PC-3 (cell line): ENCODE data around the gene SIPA1. TPM values are rescaled to one million over a fixed set of nuclear protein-coding genes. Genes with fewer than 3 reads are reported as not detected.
"Not testable (repeated sequence)": the region's sequence is repeated elsewhere in the genome, so short reads cannot be mapped to it uniquely, and the experiment has no call there.

Experiments
- ATAC-seq: fragments of 200-7000 bp; cut with Tn5 transposase; 2 replicates; pipeline ENCODE4 v1.9.1; 2020; ENCODE audit warnings: mild to moderate bottlenecking, moderate library complexity
- BruUV-seq: library from RNA; stranded (reverse); fragments of 400-500 nt; replicated peaks from 2 replicates; lab custom pipeline; 2021; lab: Mats Ljungman, UMichigan
- CTCF ChIA-PET: fragments of 300-600 bp; sonication (Branson Sonifier 250); formaldehyde crosslinking; loops from one replicate; lab custom pipeline; 2022; ENCODE audit warnings: antibody characterized with exemption; lab: Charles Lee
- POLR2A ChIA-PET: fragments of 300-600 bp; sonication (Branson Sonifier 250); formaldehyde crosslinking; loops from one replicate; lab custom pipeline; 2022; ENCODE audit warnings: antibody characterized with exemption; ENCODE audit not compliant: unreplicated experiment; lab: Charles Lee
- DNase-seq: peaks from one replicate; pipeline ENCODE4 v3.0.0-alpha.2; 2015
- H2AFZ ChIP-seq: fragments of 300-600 bp; sonication (generic); 2 replicates; pipeline ENCODE4 v1.6.0; 2016; ENCODE audit warnings: antibody characterized with exemption, low read length
- H3F3A ChIP-seq: fragments of 300-600 bp; sonication (generic); one replicate; pipeline ENCODE4 v1.6.0; 2017; ENCODE audit warnings: antibody characterized with exemption, low read length, control low read depth, mild to moderate bottlenecking; ENCODE audit not compliant: unreplicated experiment
- H3K27ac ChIP-seq: fragments of 300-600 bp; sonication (generic); 2 replicates; pipeline ENCODE4 v1.5.1; 2016; ENCODE audit warnings: mild to moderate bottlenecking, low read length
- H3K27me3 ChIP-seq: fragments of 300-600 bp; sonication (generic); 2 replicates; pipeline ENCODE4 v1.6.1; 2016; ENCODE audit warnings: low read length, mixed read lengths
- H3K36me3 ChIP-seq: fragments of 300-600 bp; sonication (generic); 2 replicates; pipeline ENCODE4 v1.6.1; 2016; ENCODE audit warnings: low read depth, mixed run types, low read length, mixed read lengths
- H3K4me1 ChIP-seq: fragments of 300-600 bp; sonication (generic); 2 replicates; pipeline ENCODE4 v1.5.1; 2016; ENCODE audit warnings: low read length; ENCODE audit not compliant: insufficient read depth
- H3K4me2 ChIP-seq: fragments of 300-600 bp; sonication (generic); 2 replicates; pipeline ENCODE4 v1.6.0; 2016; ENCODE audit warnings: low read length
- H3K4me3 ChIP-seq: fragments of 300-600 bp; sonication (generic); 2 replicates; pipeline ENCODE4 v1.5.1; 2016; ENCODE audit warnings: mild to moderate bottlenecking, low read length, mixed read lengths
- H3K79me2 ChIP-seq: fragments of 300-600 bp; sonication (generic); 2 replicates; pipeline ENCODE4 v1.6.1; 2017; ENCODE audit warnings: low read length, mixed read lengths
- H3K9ac ChIP-seq: fragments of 300-600 bp; sonication (generic); 2 replicates; pipeline ENCODE4 v1.6.0; 2016; ENCODE audit warnings: mild to moderate bottlenecking, low read length
- H3K9me2 ChIP-seq: fragments of 300-600 bp; sonication (generic); replicated peaks from 2 replicates; pipeline ENCODE4 v1.6.1; 2016; ENCODE audit warnings: mixed run types, low read length, mixed read lengths
- H3K9me3 ChIP-seq: fragments of 300-600 bp; sonication (generic); 2 replicates; pipeline ENCODE4 v1.6.1; 2016; ENCODE audit warnings: low read length, mixed read lengths
- H4K20me1 ChIP-seq: fragments of 300-600 bp; sonication (generic); 2 replicates; pipeline ENCODE4 v1.6.1; 2016; ENCODE audit warnings: low read length, mixed read lengths
- EZH2 ChIP-seq: fragments of 300-600 bp; sonication (generic); IDR thresholded peaks from one replicate; pipeline ENCODE4 v1.6.1; 2017; ENCODE audit warnings: antibody characterized with exemption, mild to moderate bottlenecking, low read length; ENCODE audit not compliant: unreplicated experiment
- EZH2phosphoT487 ChIP-seq: fragments of 300-600 bp; sonication (generic); IDR thresholded peaks from 2 replicates; pipeline ENCODE4 v1.6.1; 2018; ENCODE audit warnings: mild to moderate bottlenecking, antibody characterized with exemption, low read length, borderline replicate concordance
- intact Hi-C: fragments of 100-400 bp; cut with micrococcal nuclease; formaldehyde crosslinking; loops from 2 replicates; pipeline ENCODE4 v1.9.0; 2023
- total RNA-seq: library from RNA; depleted of rRNA; stranded (reverse); fragments of >200 nt; gene quantifications from 2 replicates; pipeline ENCODE4 v1.2.3, GENCODE V29; 2014
- TF ChIP-seq, protein P1 (sequence below): fragments of 300-600 bp; sonication (generic); conservative IDR thresholded peaks from 2 replicates; pipeline ENCODE4 v1.5.1; 2017; ENCODE audit warnings: antibody characterized with exemption, low read depth, mild to moderate bottlenecking, low read length

The SIPA1 gene
- total RNA-seq, 1 experiment from 2014 or later: 113 TPM

DNA sequence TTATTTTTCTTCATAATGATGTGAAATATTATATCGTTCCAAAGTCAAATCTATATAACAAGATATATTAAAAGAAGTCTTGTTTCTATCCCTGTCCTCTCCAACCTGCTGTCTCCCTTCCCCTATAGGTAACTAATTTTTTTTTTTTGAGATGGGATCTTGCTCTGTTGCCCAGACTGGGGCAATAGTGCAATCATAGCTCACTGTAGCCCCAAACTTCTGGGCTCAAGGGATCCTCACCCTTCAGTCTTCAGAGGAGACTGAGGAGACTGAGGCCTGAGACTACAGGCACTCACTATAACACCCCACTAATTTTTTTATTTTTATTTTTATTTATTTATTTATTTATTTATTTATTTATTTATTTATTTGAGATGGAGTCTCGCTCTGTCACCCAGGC is 35.1 kb downstream of the SIPA1 start:
- TF ChIP-seq, protein P1, sequence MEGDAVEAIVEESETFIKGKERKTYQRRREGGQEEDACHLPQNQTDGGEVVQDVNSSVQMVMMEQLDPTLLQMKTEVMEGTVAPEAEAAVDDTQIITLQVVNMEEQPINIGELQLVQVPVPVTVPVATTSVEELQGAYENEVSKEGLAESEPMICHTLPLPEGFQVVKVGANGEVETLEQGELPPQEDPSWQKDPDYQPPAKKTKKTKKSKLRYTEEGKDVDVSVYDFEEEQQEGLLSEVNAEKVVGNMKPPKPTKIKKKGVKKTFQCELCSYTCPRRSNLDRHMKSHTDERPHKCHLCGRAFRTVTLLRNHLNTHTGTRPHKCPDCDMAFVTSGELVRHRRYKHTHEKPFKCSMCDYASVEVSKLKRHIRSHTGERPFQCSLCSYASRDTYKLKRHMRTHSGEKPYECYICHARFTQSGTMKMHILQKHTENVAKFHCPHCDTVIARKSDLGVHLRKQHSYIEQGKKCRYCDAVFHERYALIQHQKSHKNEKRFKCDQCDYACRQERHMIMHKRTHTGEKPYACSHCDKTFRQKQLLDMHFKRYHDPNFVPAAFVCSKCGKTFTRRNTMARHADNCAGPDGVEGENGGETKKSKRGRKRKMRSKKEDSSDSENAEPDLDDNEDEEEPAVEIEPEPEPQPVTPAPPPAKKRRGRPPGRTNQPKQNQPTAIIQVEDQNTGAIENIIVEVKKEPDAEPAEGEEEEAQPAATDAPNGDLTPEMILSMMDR: no peak
- TF ChIP-seq EZH2phosphoT487: no peak
- no peak for TF ChIP-seq EZH2
- intact Hi-C loops: no loop called here
- Histone ChIP-seq H3K79me2 (no peaks in the 10 kb centered on the region), H3F3A (no peaks in the 10 kb centered on the region), H3K4me1 (no peaks in the 10 kb centered on the region), H3K27ac (no peak overlapping the region), H3K4me3 (no peak overlapping the region), H2AFZ (no peak overlapping the region), H3K9me3 (no peaks in the 10 kb centered on the region), H3K9me2 (no peaks in the 10 kb centered on the region), H3K9ac (no peak overlapping the region), H3K36me3 (no peaks in the 10 kb centered on the region), H3K27me3 (no peaks in the 10 kb centered on the region), H4K20me1 (no peaks in the 10 kb centered on the region), H3K4me2 (no peak overlapping the region)
- BruUV-seq: no TSS peak
- DNase-seq: no peak
- ChIA-PET POLR2A (no interaction called here), CTCF (no interaction called here)
- no peak for ATAC-seq

DNA sequence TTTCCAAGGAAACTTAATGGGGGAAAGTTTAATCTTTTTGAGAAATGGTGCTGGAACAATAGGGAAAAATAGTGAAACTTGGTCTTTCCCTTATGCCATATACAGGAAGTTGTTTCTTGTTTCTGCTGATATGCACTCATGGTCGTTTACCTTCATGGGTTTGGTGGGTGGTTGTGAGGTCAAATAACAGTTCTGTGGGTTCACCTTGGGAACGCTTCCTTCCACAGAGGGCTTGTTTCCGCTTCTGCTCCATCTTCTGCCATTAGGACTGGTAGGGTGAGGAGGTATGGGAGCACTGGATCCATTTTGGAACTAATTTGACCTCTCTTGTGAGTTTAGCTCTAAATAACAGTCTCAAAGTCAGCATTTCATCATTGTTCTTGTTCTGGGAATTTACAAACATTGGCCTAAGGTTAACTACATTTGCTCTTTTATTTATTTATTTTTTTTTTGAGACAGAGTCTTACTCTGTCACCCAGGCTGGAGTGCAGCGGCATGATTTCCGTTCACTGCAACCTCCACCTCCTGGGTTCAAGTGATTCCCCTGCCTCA is 42.4 kb downstream of the SIPA1 start:
- ChIA-PET CTCF (no interaction called here), POLR2A (no interaction called here)
- H3K4me2 ChIP-seq: no peak overlapping the region
- no peaks in the 10 kb centered on the region for H3K9me3 ChIP-seq
- H3K4me3 ChIP-seq: no peak overlapping the region
- H3K27me3 ChIP-seq: peaks cover 10% of the 10 kb centered on the region; the same call in 1 of the 2 replicates
- ATAC-seq (no peak), DNase-seq (no peak)
- H3K27ac ChIP-seq: no peak overlapping the region
- no peaks in the 10 kb centered on the region for H4K20me1 ChIP-seq
- no peak overlapping the region for H2AFZ ChIP-seq
- no peaks in the 10 kb centered on the region for H3F3A ChIP-seq
- intact Hi-C loops: no loop called here
- no peak overlapping the region for H3K9ac ChIP-seq
- H3K9me2 ChIP-seq: no peaks in the 10 kb centered on the region
- no peaks in the 10 kb centered on the region for H3K4me1 ChIP-seq
- no TSS peak for BruUV-seq
- H3K36me3 ChIP-seq: no peaks in the 10 kb centered on the region
- TF ChIP-seq EZH2: no peak
- TF ChIP-seq, protein P1: no peak
- no peaks in the 10 kb centered on the region for H3K79me2 ChIP-seq

DNA sequence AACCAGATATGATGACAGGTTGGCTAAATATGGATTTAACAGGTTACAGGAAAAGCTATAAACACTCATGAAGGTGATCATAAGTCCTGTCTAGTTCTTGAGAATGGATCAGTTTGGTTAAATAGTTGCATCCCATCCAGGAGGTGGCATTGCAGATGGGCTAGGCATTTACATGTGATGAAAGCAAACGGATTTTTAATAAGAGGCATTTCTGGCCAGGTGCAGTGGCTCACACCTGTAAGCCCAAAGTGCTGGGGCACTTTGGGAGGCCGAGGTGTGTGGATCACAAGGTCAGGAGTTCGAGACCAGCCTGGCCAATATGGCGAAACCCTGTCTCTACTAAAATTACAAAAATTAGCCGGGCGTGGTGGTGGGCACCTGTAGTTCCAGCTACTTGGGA is 45.6 kb downstream of the SIPA1 start:
- H2AFZ ChIP-seq, H4K20me1 ChIP-seq, DNase-seq, H3K9me2 ChIP-seq, POLR2A ChIA-PET, intact Hi-C loops, BruUV-seq, H3K27ac ChIP-seq, H3K36me3 ChIP-seq, H3K79me2 ChIP-seq, H3K4me3 ChIP-seq, H3K9me3 ChIP-seq, H3F3A ChIP-seq, ATAC-seq, H3K4me1 ChIP-seq, CTCF ChIA-PET, H3K4me2 ChIP-seq, H3K9ac ChIP-seq: not testable (repeated sequence)
- H3K27me3 ChIP-seq: peaks cover 10% of the 10 kb centered on the region; the same call in 1 of the 2 replicates
